GM23338 (cell line): ENCODE data around the gene XDH. TPM values are rescaled to one million over a fixed set of nuclear protein-coding genes. Genes with fewer than 3 reads are reported as not detected.

Source experiments
- ATAC-seq: fragments of 200-7000 bp; cut with Tn5 transposase; 3 replicates; pipeline ENCODE4 v1.9.1; 2020
- DNase-seq: peaks from one replicate; pipeline ENCODE4 v3.0.0-alpha.2; 2015; ENCODE audit warnings: low spot score
- H2AFZ ChIP-seq: fragments of 200-600 bp; sonication (generic); 2 replicates; pipeline ENCODE4 v1.8.0; 2016; ENCODE audit warnings: antibody characterized with exemption, mild to moderate bottlenecking, moderate library complexity
- H3F3A ChIP-seq: fragments of 200-600 bp; sonication (generic); replicated peaks from 2 replicates; pipeline ENCODE4 v1.8.0; 2017; ENCODE audit warnings: antibody characterized with exemption, mixed run types, low read depth
- H3K27ac ChIP-seq: fragments of 200-600 bp; sonication (generic); 2 replicates; pipeline ENCODE4 v1.6.1; 2016; ENCODE audit warnings: low read depth
- H3K27me3 ChIP-seq: fragments of 200-600 bp; sonication (generic); 2 replicates; pipeline ENCODE4 v1.8.0; 2016; ENCODE audit warnings: mild to moderate bottlenecking, mixed run types, moderate library complexity; ENCODE audit not compliant: insufficient read depth
- H3K36me3 ChIP-seq: fragments of 200-600 bp; sonication (generic); 2 replicates; pipeline ENCODE4 v1.8.0; 2016; ENCODE audit warnings: mild to moderate bottlenecking; ENCODE audit not compliant: insufficient read depth
- H3K4me1 ChIP-seq: fragments of 200-600 bp; sonication (generic); 2 replicates; pipeline ENCODE4 v1.8.0; 2016; ENCODE audit warnings: mild to moderate bottlenecking, moderate library complexity; ENCODE audit not compliant: insufficient read depth
- H3K4me2 ChIP-seq: fragments of 200-600 bp; sonication (generic); 2 replicates; pipeline ENCODE4 v1.7.1; 2017; ENCODE audit warnings: mixed run types
- H3K4me3 ChIP-seq: fragments of 200-600 bp; sonication (generic); 2 replicates; pipeline ENCODE4 v1.6.1; 2016; ENCODE audit warnings: mixed run types
- H3K79me2 ChIP-seq: fragments of 200-600 bp; sonication (generic); replicated peaks from 2 replicates; pipeline ENCODE4 v1.8.0; 2017; ENCODE audit warnings: mild to moderate bottlenecking; ENCODE audit not compliant: insufficient read depth
- H3K9me2 ChIP-seq: fragments of 200-600 bp; sonication (generic); 2 replicates; pipeline ENCODE4 v1.8.0; 2017; ENCODE audit not compliant: insufficient read depth
- H4K20me1 ChIP-seq: fragments of 200-600 bp; sonication (generic); replicated peaks from 2 replicates; pipeline ENCODE4 v1.8.0; 2017; ENCODE audit warnings: mild to moderate bottlenecking; ENCODE audit not compliant: insufficient read depth
- H3K27ac Mint-ChIP-seq: 2 replicates; pipeline ENCODE4 v1.8.0; 2020; ENCODE audit warnings: inconsistent platforms, mild to moderate bottlenecking, moderate library complexity, mixed read lengths
- H3K27me3 Mint-ChIP-seq: 3 replicates; pipeline ENCODE4 v1.8.0; 2022; ENCODE audit warnings: low read depth, mild to moderate bottlenecking, moderate library complexity, mixed read lengths, inconsistent platforms; ENCODE audit not compliant: insufficient read depth, poor library complexity
- H3K36me3 Mint-ChIP-seq: 3 replicates; pipeline ENCODE4 v1.8.0; 2021; ENCODE audit warnings: low read depth, mild to moderate bottlenecking, inconsistent platforms, moderate library complexity, mixed read lengths
- H3K4me1 Mint-ChIP-seq: 3 replicates; pipeline ENCODE4 v1.8.0; 2020; ENCODE audit warnings: mild to moderate bottlenecking, inconsistent platforms, mixed read lengths
- H3K4me3 Mint-ChIP-seq: 3 replicates; pipeline ENCODE4 v1.8.0; 2021; ENCODE audit warnings: moderate library complexity, mild to moderate bottlenecking, inconsistent platforms, mixed read lengths
- H3K9me3 Mint-ChIP-seq: 3 replicates; pipeline ENCODE4 v1.8.0; 2020; ENCODE audit warnings: moderate library complexity, mild to moderate bottlenecking, inconsistent platforms, mixed read lengths
- CREB1 ChIP-seq: fragments of 250-450 bp; sonication (Bioruptor Pico); IDR thresholded peaks from 2 replicates; pipeline ENCODE4 v1.5.0; 2020; ENCODE audit warnings: low read depth, mild to moderate bottlenecking, moderate library complexity
- CTCF ChIP-seq, 2 experiments: fragments of 200-600 bp in 1 of 2; sonication (generic) in 1 of 2; conservative IDR thresholded peaks; 2 replicates each; pipeline versions ENCODE4 v1.5.1 to v1.6.1; 2016 to 2017; ENCODE audit warnings: antibody characterized with exemption in 2 of 2, low read depth in 2 of 2, mild to moderate bottlenecking in 2 of 2, moderate library complexity in 1 of 2
- ETS1 ChIP-seq: IDR thresholded peaks from 2 replicates; pipeline ENCODE4 v1.6.1; 2016; ENCODE audit warnings: antibody characterized with exemption
- EZH2 ChIP-seq: fragments of 200-600 bp; sonication (generic); IDR thresholded peaks from one replicate; pipeline ENCODE4 v1.8.0; 2017; ENCODE audit warnings: antibody characterized with exemption, mild to moderate bottlenecking, low read depth; ENCODE audit not compliant: unreplicated experiment
- EZH2phosphoT487 ChIP-seq: fragments of 200-600 bp; sonication (generic); IDR thresholded peaks from one replicate; pipeline ENCODE4 v1.8.1; 2018; ENCODE audit warnings: antibody characterized with exemption; ENCODE audit not compliant: unreplicated experiment
- JUNB ChIP-seq: IDR thresholded peaks from one replicate; pipeline ENCODE4 v1.6.1; 2016; ENCODE audit warnings: antibody characterized with exemption; ENCODE audit not compliant: unreplicated experiment
- NANOG ChIP-seq: IDR thresholded peaks from 2 replicates; pipeline ENCODE4 v1.6.1; 2016; ENCODE audit warnings: antibody characterized with exemption, borderline replicate concordance
- POLR2AphosphoS5 ChIP-seq: IDR thresholded peaks from 2 replicates; pipeline ENCODE4 v1.6.1; 2016; ENCODE audit warnings: antibody characterized with exemption, low read depth
- REST ChIP-seq: IDR thresholded peaks from one replicate; pipeline ENCODE4 v1.6.1; 2018; ENCODE audit warnings: antibody characterized with exemption; ENCODE audit not compliant: unreplicated experiment
- STAT1 ChIP-seq: IDR thresholded peaks from one replicate; pipeline ENCODE4 v1.6.1; 2016; ENCODE audit warnings: antibody characterized with exemption; ENCODE audit not compliant: unreplicated experiment
- ZNF114 ChIP-seq: fragments of 250-450 bp; sonication (Bioruptor Pico); IDR thresholded peaks from 2 replicates; pipeline ENCODE4 v1.5.0; 2020; ENCODE audit warnings: mild to moderate bottlenecking, moderate library complexity
- ZNF331 ChIP-seq: fragments of 250-450 bp; sonication (Bioruptor Pico); IDR thresholded peaks from 2 replicates; pipeline ENCODE4 v1.5.0; 2020; ENCODE audit warnings: low read depth, mild to moderate bottlenecking, moderate library complexity
- polyA plus RNA-seq: library from polyadenylated mRNA; unstranded; fragments of >200 nt; fragmentation: Nextera tagmentation; extraction: Ambion mirVana; gene quantifications from 2 replicates; pipeline ENCODE4 v1.2.1, GENCODE V29; 2016
- total RNA-seq: library from RNA; depleted of rRNA; stranded (reverse); fragments of >200 nt; shearing (Covaris generic); gene quantifications from 2 replicates; pipeline ENCODE4 v1.2.3, GENCODE V29; 2014
- TF ChIP-seq, protein P1 (sequence below): fragments of 250-450 bp; sonication (Bioruptor Pico); IDR thresholded peaks from 2 replicates; pipeline ENCODE4 v1.5.0; 2020; ENCODE audit warnings: mild to moderate bottlenecking, moderate library complexity

Gene XDH
- total and polyA plus RNA-seq, 2 experiments from 2014 or later: 0.55 to 0.87 TPM

GRCh38 chr2:31363956-31364750 lies 50.4 kb downstream of the XDH start:
- DNase-seq: no peak
- no peak for ATAC-seq
- H3F3A ChIP-seq: no peaks in the 10 kb centered on the region
- H3K4me2 ChIP-seq: no peak overlapping the region
- no peak overlapping the region for H3K4me3 ChIP-seq
- H3K4me1 Mint-ChIP-seq: no peaks in the 10 kb centered on the region
- no peaks in the 10 kb centered on the region for H3K9me3 Mint-ChIP-seq
- no peaks in the 10 kb centered on the region for H3K27me3 ChIP-seq
- no peak overlapping the region for H2AFZ ChIP-seq
- H3K36me3 Mint-ChIP-seq: no peaks in the 10 kb centered on the region
- TF ChIP-seq ZNF114 (no peak), REST (no peak), ETS1 (no peak), CREB1 (CRISPR knock-in tag) (no peak), POLR2AphosphoS5 (no peak), ZNF331 (CRISPR knock-in tag) (no peak), EZH2phosphoT487 (no peak), EZH2 (no peak), NANOG (no peak), JUNB (no peak), CTCF (conservative IDR thresholded peaks at IDR 0.05; ENCODE audit: low read depth in 2 of 2) (no peak), STAT1 (no peak)
- TF ChIP-seq, protein P1, sequence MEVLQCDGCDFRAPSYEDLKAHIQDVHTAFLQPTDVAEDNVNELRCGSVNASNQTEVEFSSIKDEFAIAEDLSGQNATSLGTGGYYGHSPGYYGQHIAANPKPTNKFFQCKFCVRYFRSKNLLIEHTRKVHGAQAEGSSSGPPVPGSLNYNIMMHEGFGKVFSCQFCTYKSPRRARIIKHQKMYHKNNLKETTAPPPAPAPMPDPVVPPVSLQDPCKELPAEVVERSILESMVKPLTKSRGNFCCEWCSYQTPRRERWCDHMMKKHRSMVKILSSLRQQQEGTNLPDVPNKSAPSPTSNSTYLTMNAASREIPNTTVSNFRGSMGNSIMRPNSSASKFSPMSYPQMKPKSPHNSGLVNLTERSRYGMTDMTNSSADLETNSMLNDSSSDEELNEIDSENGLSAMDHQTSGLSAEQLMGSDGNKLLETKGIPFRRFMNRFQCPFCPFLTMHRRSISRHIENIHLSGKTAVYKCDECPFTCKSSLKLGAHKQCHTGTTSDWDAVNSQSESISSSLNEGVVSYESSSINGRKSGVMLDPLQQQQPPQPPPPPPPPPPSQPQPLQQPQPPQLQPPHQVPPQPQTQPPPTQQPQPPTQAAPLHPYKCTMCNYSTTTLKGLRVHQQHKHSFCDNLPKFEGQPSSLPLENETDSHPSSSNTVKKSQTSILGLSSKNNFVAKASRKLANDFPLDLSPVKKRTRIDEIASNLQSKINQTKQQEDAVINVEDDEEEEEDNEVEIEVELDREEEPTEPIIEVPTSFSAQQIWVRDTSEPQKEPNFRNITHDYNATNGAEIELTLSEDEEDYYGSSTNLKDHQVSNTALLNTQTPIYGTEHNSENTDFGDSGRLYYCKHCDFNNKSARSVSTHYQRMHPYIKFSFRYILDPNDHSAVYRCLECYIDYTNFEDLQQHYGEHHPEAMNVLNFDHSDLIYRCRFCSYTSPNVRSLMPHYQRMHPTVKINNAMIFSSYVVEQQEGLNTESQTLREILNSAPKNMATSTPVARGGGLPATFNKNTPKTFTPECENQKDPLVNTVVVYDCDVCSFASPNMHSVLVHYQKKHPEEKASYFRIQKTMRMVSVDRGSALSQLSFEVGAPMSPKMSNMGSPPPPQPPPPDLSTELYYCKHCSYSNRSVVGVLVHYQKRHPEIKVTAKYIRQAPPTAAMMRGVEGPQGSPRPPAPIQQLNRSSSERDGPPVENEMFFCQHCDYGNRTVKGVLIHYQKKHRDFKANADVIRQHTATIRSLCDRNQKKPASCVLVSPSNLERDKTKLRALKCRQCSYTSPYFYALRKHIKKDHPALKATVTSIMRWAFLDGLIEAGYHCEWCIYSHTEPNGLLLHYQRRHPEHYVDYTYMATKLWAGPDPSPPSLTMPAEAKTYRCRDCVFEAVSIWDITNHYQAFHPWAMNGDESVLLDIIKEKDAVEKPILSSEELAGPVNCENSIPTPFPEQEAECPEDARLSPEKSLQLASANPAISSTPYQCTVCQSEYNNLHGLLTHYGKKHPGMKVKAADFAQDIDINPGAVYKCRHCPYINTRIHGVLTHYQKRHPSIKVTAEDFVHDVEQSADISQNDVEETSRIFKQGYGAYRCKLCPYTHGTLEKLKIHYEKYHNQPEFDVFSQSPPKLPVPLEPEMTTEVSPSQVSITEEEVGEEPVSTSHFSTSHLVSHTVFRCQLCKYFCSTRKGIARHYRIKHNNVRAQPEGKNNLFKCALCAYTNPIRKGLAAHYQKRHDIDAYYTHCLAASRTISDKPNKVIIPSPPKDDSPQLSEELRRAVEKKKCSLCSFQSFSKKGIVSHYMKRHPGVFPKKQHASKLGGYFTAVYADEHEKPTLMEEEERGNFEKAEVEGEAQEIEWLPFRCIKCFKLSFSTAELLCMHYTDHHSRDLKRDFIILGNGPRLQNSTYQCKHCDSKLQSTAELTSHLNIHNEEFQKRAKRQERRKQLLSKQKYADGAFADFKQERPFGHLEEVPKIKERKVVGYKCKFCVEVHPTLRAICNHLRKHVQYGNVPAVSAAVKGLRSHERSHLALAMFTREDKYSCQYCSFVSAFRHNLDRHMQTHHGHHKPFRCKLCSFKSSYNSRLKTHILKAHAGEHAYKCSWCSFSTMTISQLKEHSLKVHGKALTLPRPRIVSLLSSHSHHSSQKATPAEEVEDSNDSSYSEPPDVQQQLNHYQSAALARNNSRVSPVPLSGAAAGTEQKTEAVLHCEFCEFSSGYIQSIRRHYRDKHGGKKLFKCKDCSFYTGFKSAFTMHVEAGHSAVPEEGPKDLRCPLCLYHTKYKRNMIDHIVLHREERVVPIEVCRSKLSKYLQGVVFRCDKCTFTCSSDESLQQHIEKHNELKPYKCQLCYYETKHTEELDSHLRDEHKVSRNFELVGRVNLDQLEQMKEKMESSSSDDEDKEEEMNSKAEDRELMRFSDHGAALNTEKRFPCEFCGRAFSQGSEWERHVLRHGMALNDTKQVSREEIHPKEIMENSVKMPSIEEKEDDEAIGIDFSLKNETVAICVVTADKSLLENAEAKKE (CRISPR knock-in tag): no peak
- no peaks in the 10 kb centered on the region for H3K4me1 ChIP-seq
- H3K9me2 ChIP-seq: no peaks in the 10 kb centered on the region
- H3K27ac Mint-ChIP-seq: no peak overlapping the region
- no peak overlapping the region for H3K27ac ChIP-seq
- H3K4me3 Mint-ChIP-seq: no peak overlapping the region
- no peaks in the 10 kb centered on the region for H3K79me2 ChIP-seq
- no peaks in the 10 kb centered on the region for H3K36me3 ChIP-seq
- no peaks in the 10 kb centered on the region for H4K20me1 ChIP-seq
- H3K27me3 Mint-ChIP-seq: peaks cover 3% of the 10 kb centered on the region
